ENCODE data around the gene ZBED6.
"Not testable (repeated sequence)": the region's sequence is repeated elsewhere in the genome, so short reads cannot be mapped to it uniquely, and the experiment has no call there.

ZBED6 gene

GRCh38 chr1:203795441-203796235 is at the start of gene ZBED6, which contains the start of gene ZC3H11A:
ZBED6 (plus strand) TSS chr1:203795623; CDS start chr1:203797523, 1,900 bp downstream.
ZC3H11A (plus strand) TSS chr1:203795623; CDS start chr1:203817071, 21,448 bp downstream.
- H3K27ac ChIP-seq: peak within 1 kb of the TSS; percentile 93
- no peak for TF ChIP-seq CTCF (conservative IDR thresholded peaks at IDR 0.05)

GRCh38 chr1:203746281-203746680 is 49.1 kb upstream of the ZBED6 start:
- no peak for TF ChIP-seq CTCF (conservative IDR thresholded peaks at IDR 0.05)
- no peak overlapping the region for H3K27ac ChIP-seq

- TF ChIP-seq CTCF (conservative IDR thresholded peaks at IDR 0.05): no peak
Measured at GRCh38 chr1:203751051-203751450, 44.4 kb upstream of the ZBED6 start.

GRCh38 chr1:203751618-203752361 is 43.6 kb upstream of the ZBED6 start:
- H3K27ac ChIP-seq: not testable (repeated sequence)

More at GRCh38 chr1:203751051-203751450, 44.4 kb upstream of the ZBED6 start:
- no peak overlapping the region for H3K27ac ChIP-seq

- H3K27ac ChIP-seq: no peak overlapping the region
- TF ChIP-seq CTCF (conservative IDR thresholded peaks at IDR 0.05): no peak
Measured at GRCh38 chr1:203754455-203754864, 41.0 kb upstream of the ZBED6 start.

GRCh38 chr1:203756036-203756435 is 39.4 kb upstream of the ZBED6 start:
- no peak overlapping the region for H3K27ac ChIP-seq

GRCh38 chr1:203758749-203759148 is 36.7 kb upstream of the ZBED6 start:
- not testable (repeated sequence) for H3K27ac ChIP-seq

More at GRCh38 chr1:203756036-203756435, 39.4 kb upstream of the ZBED6 start:
- TF ChIP-seq CTCF (conservative IDR thresholded peaks at IDR 0.05): no peak

GRCh38 chr1:203760506-203760905 is 34.9 kb upstream of the ZBED6 start:
- H3K27ac ChIP-seq: no peak overlapping the region
- TF ChIP-seq CTCF (conservative IDR thresholded peaks at IDR 0.05): no peak

GRCh38 chr1:203761958-203762357 is 33.5 kb upstream of the ZBED6 start:
- not testable (repeated sequence) for H3K27ac ChIP-seq
